Measurements from ENCODE around the gene TMEM212. TPM values are rescaled to one million over a fixed set of nuclear protein-coding genes. Genes with fewer than 3 reads are reported as not detected.

The TMEM212 gene
- total RNA-seq, 4 donors from 2014 or later: not detected

GRCh38 chr3:171845481-171846284, 2.5 kb downstream of the TMEM212 start:
- no peaks in the 10 kb centered on the region for H3K27me3 ChIP-seq
- H3K27ac ChIP-seq (replicated peaks in 1 of 4): no peak overlapping the region
- DNase-seq (ENCODE audit: extremely low spot score): no peak
- no peak for TF ChIP-seq POLR2A (IDR thresholded peaks at IDR 0.05; ENCODE audit: low read depth)
- TF ChIP-seq EP300 (IDR thresholded peaks at IDR 0.05): no peak
- TF ChIP-seq POLR2AphosphoS5 (IDR thresholded peaks at IDR 0.05): no peak
- TF ChIP-seq CTCF (IDR thresholded peaks at IDR 0.05): no peak
- no peak overlapping the region for H3K4me3 ChIP-seq
- H3K36me3 ChIP-seq: no peaks in the 10 kb centered on the region
- intact Hi-C loops (cut with DNase I): no loop called here
- 69% methylated on average over 3 of the region's 3 CpGs for WGBS
- no peaks in the 10 kb centered on the region for H3K9me3 ChIP-seq
- peaks cover 7 to 30% (median 29%) of the 10 kb centered on the region in 4 donors for H3K4me1 ChIP-seq

DNA sequence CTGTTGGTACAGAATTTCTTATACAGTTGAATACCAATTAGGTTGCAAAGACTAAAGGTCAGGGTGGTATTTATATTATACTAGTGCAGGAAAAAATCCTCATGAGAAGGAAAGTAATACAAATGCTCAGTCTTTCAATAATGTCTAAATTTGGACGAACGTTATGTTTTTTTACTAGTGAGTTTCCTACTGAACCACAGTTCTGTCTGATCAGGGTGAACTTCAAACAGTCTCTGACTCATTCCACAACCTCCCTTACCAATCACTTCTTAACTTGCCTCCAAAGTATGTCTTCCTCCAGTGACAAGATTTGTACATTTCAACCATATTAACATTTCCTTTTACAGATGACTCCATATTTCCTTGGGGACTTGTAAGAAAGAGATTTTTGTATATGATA, 3.4 kb downstream of the TMEM212 start:
- no peak overlapping the region for H3K27ac ChIP-seq (replicated peaks in 1 of 4)
- TF ChIP-seq POLR2AphosphoS5 (IDR thresholded peaks at IDR 0.05) (no peak), EP300 (IDR thresholded peaks at IDR 0.05) (no peak), POLR2A (IDR thresholded peaks at IDR 0.05; ENCODE audit: low read depth) (no peak), CTCF (IDR thresholded peaks at IDR 0.05) (no peak)
- no peak overlapping the region for H3K4me3 ChIP-seq
- H3K4me1 ChIP-seq: peaks cover 7 to 21% (median 20%) of the 10 kb centered on the region in 4 donors
- intact Hi-C loops (cut with DNase I): no loop called here
- no peak for DNase-seq (ENCODE audit: extremely low spot score)
- no peaks in the 10 kb centered on the region for H3K9me3 ChIP-seq
- WGBS: 77% methylated on average over 2 of the region's 2 CpGs
- no peaks in the 10 kb centered on the region for H3K27me3 ChIP-seq
- no peaks in the 10 kb centered on the region for H3K36me3 ChIP-seq

GRCh38 chr3:171847133-171847532, 4.0 kb downstream of the TMEM212 start:
- intact Hi-C loops (cut with DNase I): no loop called here
- H3K27ac ChIP-seq (replicated peaks in 1 of 4): no peak overlapping the region
- H3K36me3 ChIP-seq: no peaks in the 10 kb centered on the region
- no peak for DNase-seq (ENCODE audit: extremely low spot score)
- 69% methylated on average over 6 of the region's 6 CpGs for WGBS
- H3K4me1 ChIP-seq: peaks cover 7 to 19% (median 15%) of the 10 kb centered on the region in 4 donors
- H3K9me3 ChIP-seq: no peaks in the 10 kb centered on the region
- TF ChIP-seq POLR2A (IDR thresholded peaks at IDR 0.05; ENCODE audit: low read depth) (no peak), POLR2AphosphoS5 (IDR thresholded peaks at IDR 0.05) (no peak), EP300 (IDR thresholded peaks at IDR 0.05) (no peak), CTCF (IDR thresholded peaks at IDR 0.05) (no peak)
- H3K4me3 ChIP-seq: no peak overlapping the region
- no peaks in the 10 kb centered on the region for H3K27me3 ChIP-seq

DNA sequence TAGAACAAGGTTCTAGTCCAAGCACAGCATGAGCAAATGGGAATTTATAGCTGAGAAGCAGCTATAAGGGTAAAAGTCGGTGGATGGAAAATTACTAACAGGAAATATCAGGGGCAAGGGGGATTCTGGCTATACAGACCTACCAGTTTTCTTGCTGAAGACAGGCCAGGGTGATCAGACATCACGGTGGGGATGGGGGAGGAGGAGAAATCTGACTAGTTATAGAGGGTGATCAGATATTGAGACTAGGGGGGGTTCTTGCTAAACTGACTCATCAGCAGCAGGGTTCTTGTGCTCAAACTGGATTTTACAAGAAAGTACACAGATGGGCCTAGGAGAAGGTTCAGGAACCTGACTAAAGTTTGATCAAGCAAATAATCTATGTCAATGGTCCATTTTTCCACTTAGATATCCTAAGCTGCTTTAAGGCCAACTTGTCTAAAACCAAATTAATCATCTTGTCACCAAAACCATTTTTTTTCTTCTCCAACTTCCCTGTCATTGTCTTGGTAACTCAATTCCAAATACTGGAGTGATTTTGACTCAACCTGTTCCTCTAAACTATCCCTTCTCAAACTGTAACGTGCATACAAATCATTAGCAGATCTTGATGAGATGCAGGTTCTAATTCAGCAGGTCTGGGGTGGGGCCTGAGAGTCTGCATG, 4.6 kb downstream of the TMEM212 start:
- peaks cover 5 to 17% (median 10%) of the 10 kb centered on the region in 4 donors for H3K4me1 ChIP-seq
- DNase-seq (ENCODE audit: extremely low spot score): no peak
- no peak overlapping the region for H3K4me3 ChIP-seq
- TF ChIP-seq CTCF (IDR thresholded peaks at IDR 0.05) (no peak), POLR2A (IDR thresholded peaks at IDR 0.05; ENCODE audit: low read depth) (no peak), POLR2AphosphoS5 (IDR thresholded peaks at IDR 0.05) (no peak), EP300 (IDR thresholded peaks at IDR 0.05) (no peak)
- H3K27ac ChIP-seq (replicated peaks in 1 of 4): no peak overlapping the region
- H3K9me3 ChIP-seq: no peaks in the 10 kb centered on the region
- 83% methylated on average over 3 of the region's 3 CpGs for WGBS
- no peaks in the 10 kb centered on the region for H3K27me3 ChIP-seq
- H3K36me3 ChIP-seq: no peaks in the 10 kb centered on the region
- intact Hi-C loops (cut with DNase I): no loop called here
